ENCODE measurements around the gene COQ9. TPM values are rescaled to one million over a fixed set of nuclear protein-coding genes. Genes with fewer than 3 reads are reported as not detected.

The COQ9 gene
- total RNA-seq, 1 experiment from 2014 or later, result 32.9 TPM

DNA sequence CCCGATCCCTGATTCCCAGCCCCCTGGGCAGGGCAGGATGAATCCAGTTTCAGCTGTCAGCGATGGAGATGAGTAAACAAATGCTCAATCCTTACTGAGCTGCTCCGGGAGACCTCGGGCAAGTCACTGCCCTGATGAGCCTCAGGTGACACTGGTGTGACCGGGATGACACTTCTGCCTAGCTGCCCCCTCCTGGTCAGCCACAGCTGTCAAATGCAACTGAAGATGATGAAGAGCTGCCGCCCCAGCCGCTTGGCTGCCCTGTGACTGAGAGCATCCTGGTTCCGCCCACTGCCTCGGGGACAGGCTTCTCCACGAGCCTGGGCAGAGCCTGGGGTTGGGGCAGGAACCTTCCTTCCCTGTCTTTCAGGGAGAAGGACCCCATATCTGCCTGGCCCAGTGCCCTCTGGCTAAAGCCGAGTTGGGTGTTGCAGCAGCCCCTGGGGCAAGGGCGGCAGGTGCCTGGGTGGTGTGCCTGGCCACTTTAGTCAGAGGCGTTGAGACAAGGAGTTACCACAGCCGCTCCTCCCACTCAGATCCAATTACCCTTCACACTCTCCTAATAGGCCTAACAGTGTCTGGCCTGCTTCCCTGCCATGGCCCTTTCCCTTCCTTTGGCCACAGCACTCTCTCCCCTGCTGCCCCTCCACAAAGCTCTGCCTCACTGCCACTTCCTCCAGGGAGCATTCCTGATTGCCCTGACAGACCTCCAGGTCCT lies 37.2 kb upstream of the COQ9 start:
- H3K27me3 Mint-ChIP-seq (ENCODE audit: low read depth), result peaks cover 4% of the 10 kb centered on the region
- Histone ChIP-seq H3K23me2 (ENCODE audit: insufficient read length, low read depth, low read length, poor library complexity, severe bottlenecking) (no peaks in the 10 kb centered on the region), H3K79me2 (ENCODE audit: insufficient read depth, low read length) (no peaks in the 10 kb centered on the region)

More for the DNA sequence above, 37.2 kb upstream of the COQ9 start:
- Histone ChIP-seq H4K5ac (ENCODE audit: insufficient read length, low read depth, low read length) (no peak overlapping the region), H3K27ac (ENCODE audit: insufficient read length, low read depth, low read length) (no peak overlapping the region), H2BK5ac (ENCODE audit: insufficient read length, low read length) (no peak overlapping the region), H3K9me3 (ENCODE audit: control insufficient read depth, low read depth, low read length) (no peaks in the 10 kb centered on the region), H3K14ac (ENCODE audit: insufficient read depth, low read length) (no peak overlapping the region), H3K56ac (ENCODE audit: insufficient read length, low read depth, low read length) (no peak overlapping the region), H2AFZ (ENCODE audit: low read length) (no peak overlapping the region), H3K18ac (ENCODE audit: insufficient read length, low read depth, low read length) (no peak overlapping the region), H2AK5ac (ENCODE audit: insufficient read length, low read length) (no peak overlapping the region), H3K4me1 (ENCODE audit: insufficient read depth, low read length) (no peaks in the 10 kb centered on the region), H4K8ac (replicated peaks; ENCODE audit: insufficient read length, low read depth, low read length) (no peak overlapping the region), H3K27me3 (ENCODE audit: insufficient read depth, low read length) (no peaks in the 10 kb centered on the region), H3K79me1 (ENCODE audit: insufficient read depth, low read depth, low read length, poor library complexity, severe bottlenecking) (no peaks in the 10 kb centered on the region), H3K4ac (ENCODE audit: low read depth, low read length) (no peak overlapping the region), H2BK120ac (ENCODE audit: low read depth, low read length, poor library complexity, severe bottlenecking) (no peak overlapping the region), H3K23ac (ENCODE audit: insufficient read length, low read depth, low read length) (no peak overlapping the region), H3K9ac (ENCODE audit: extremely low read depth, insufficient read length, low read length) (no peak overlapping the region), H4K20me1 (ENCODE audit: control insufficient read depth, insufficient read depth, insufficient read length) (no peaks in the 10 kb centered on the region), H4K91ac (ENCODE audit: insufficient read length, low read depth, low read length) (no peak overlapping the region), H3K4me2 (ENCODE audit: insufficient read depth, insufficient read length, low read length) (no peak overlapping the region), H2BK12ac (ENCODE audit: insufficient read length, low read depth, low read length) (no peak overlapping the region), H2BK20ac (ENCODE audit: low read depth, low read length, poor library complexity, severe bottlenecking) (no peak overlapping the region), H2BK15ac (ENCODE audit: low read depth, low read length) (no peak overlapping the region), H3T11ph (ENCODE audit: low read length) (no peak overlapping the region)
- peak overlapping the region in 2 of 3 experiments; percentile 50 to 79; a peak in 2 of 7 replicates for H3K27ac Mint-ChIP-seq
- H3K9me3 Mint-ChIP-seq, result no peaks in the 10 kb centered on the region
- peaks cover 2 to 5% of the 10 kb centered on the region in 2 experiments; a peak in 1 of 4 replicates for H3K4me1 Mint-ChIP-seq
- WGBS (ENCODE audit: extremely low coverage, insufficient read length, low lambda C conversion rate), result no CpG with 5 or more reads among the region's 14 CpGs
- peak; percentile 38 for DNase-seq
- no peaks in the 10 kb centered on the region for H3K36me3 Mint-ChIP-seq (ENCODE audit: insufficient read depth in 1 of 3, low read depth in 3 of 3)
- H3K4me3 Mint-ChIP-seq, result no peak overlapping the region
- TF ChIP-seq, protein P1, sequence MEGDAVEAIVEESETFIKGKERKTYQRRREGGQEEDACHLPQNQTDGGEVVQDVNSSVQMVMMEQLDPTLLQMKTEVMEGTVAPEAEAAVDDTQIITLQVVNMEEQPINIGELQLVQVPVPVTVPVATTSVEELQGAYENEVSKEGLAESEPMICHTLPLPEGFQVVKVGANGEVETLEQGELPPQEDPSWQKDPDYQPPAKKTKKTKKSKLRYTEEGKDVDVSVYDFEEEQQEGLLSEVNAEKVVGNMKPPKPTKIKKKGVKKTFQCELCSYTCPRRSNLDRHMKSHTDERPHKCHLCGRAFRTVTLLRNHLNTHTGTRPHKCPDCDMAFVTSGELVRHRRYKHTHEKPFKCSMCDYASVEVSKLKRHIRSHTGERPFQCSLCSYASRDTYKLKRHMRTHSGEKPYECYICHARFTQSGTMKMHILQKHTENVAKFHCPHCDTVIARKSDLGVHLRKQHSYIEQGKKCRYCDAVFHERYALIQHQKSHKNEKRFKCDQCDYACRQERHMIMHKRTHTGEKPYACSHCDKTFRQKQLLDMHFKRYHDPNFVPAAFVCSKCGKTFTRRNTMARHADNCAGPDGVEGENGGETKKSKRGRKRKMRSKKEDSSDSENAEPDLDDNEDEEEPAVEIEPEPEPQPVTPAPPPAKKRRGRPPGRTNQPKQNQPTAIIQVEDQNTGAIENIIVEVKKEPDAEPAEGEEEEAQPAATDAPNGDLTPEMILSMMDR (conservative IDR thresholded peaks at IDR 0.05), result 0 out of 3 replicates have a peak, but pooled peaks have one; percentile 14

All from H9 (cell line).